CD8-positive, alpha-beta memory T cell (primary cell): Measurements from ENCODE around the gene MID1. TPM values are rescaled to one million over a fixed set of nuclear protein-coding genes. Genes with fewer than 3 reads are reported as not detected.
A peak's percentile ranks its signal among the peaks of the same experiment; 100 is the strongest.

ENCODE experiments used
- CTCF ChIA-PET: fragments of 350-600 bp; sonication (Branson Sonifier 250); formaldehyde crosslinking; loops from one replicate; lab custom pipeline; 2021; ENCODE audit warnings: antibody characterized with exemption; lab: Charles Lee
- POLR2A ChIA-PET: fragments of 350-600 bp; sonication (Branson Sonifier 250); formaldehyde crosslinking; loops from one replicate; lab custom pipeline; 2021; ENCODE audit warnings: antibody characterized with exemption; lab: Charles Lee
- DNase-seq, 5 donors: peaks; one replicate each; pipeline versions ENCODE4 v3.0.0 to v3.0.0-alpha.2; 2020 to 2022; ENCODE audit warnings: mixed read lengths in 1 of 5
- H3K27ac ChIP-seq: one replicate; pipeline ENCODE4 v1.7.0; 2013; ENCODE audit warnings: low read depth, mild to moderate bottlenecking, low read length, moderate library complexity
- H3K27me3 ChIP-seq: 2 replicates; pipeline ENCODE4 v1.7.0; 2013; ENCODE audit warnings: low read length, mild to moderate bottlenecking; ENCODE audit not compliant: insufficient read depth, poor library complexity, severe bottlenecking
- H3K36me3 ChIP-seq: 2 replicates; pipeline ENCODE4 v1.7.0; 2013; ENCODE audit warnings: mild to moderate bottlenecking, low read length, moderate library complexity; ENCODE audit not compliant: insufficient read depth
- H3K4me1 ChIP-seq: 2 replicates; pipeline ENCODE4 v1.7.0; 2013; ENCODE audit warnings: mild to moderate bottlenecking, low read length, moderate library complexity; ENCODE audit not compliant: insufficient read depth
- H3K4me3 ChIP-seq: 2 replicates; pipeline ENCODE4 v1.7.0; 2013; ENCODE audit warnings: mild to moderate bottlenecking, low read length
- H3K9me3 ChIP-seq: 2 replicates; pipeline ENCODE4 v1.7.0; 2013; ENCODE audit warnings: mild to moderate bottlenecking, low read length
- H3K27ac Mint-ChIP-seq, 8 donors: one replicate each; pipeline ENCODE4 v1.8.0; 2020 to 2021; ENCODE audit warnings: mixed read lengths in 8 of 8, mild to moderate bottlenecking in 6 of 8, inconsistent platforms in 3 of 8, moderate library complexity in 3 of 8
- H3K27me3 Mint-ChIP-seq, 2 donors: one replicate each; pipeline ENCODE4 v1.8.0; 2020 to 2021; ENCODE audit warnings: mixed read lengths in 2 of 2, mild to moderate bottlenecking in 1 of 2, moderate library complexity in 1 of 2
- H3K36me3 Mint-ChIP-seq, 3 donors: one replicate each; pipeline ENCODE4 v1.8.0; 2020 to 2021; ENCODE audit warnings: mixed read lengths in 3 of 3, inconsistent platforms in 1 of 3, mild to moderate bottlenecking in 1 of 3
- H3K4me1 Mint-ChIP-seq, 3 donors: one replicate each; pipeline ENCODE4 v1.8.0; 2020 to 2021; ENCODE audit warnings: mixed read lengths in 3 of 3, inconsistent platforms in 1 of 3, mild to moderate bottlenecking in 1 of 3
- H3K4me3 Mint-ChIP-seq, 7 donors: one replicate each; pipeline ENCODE4 v1.8.0; 2020 to 2021; ENCODE audit warnings: mixed read lengths in 7 of 7, mild to moderate bottlenecking in 6 of 7, moderate library complexity in 4 of 7, inconsistent platforms in 2 of 7
- H3K9me3 Mint-ChIP-seq, 5 donors: one replicate each; pipeline ENCODE4 v1.8.0; 2020 to 2022; ENCODE audit warnings: mixed read lengths in 5 of 5, mild to moderate bottlenecking in 3 of 5, moderate library complexity in 2 of 5, inconsistent platforms in 1 of 5
- polyA plus RNA-seq: library from polyadenylated mRNA; unstranded; fragments of 300-500 nt; fragmentation: Illumina TruSeq; gene quantifications from one replicate; pipeline ENCODE4 v1.2.3, GENCODE V29; 2021
- total RNA-seq, 2 experiments: library from RNA; stranded (reverse); gene quantifications; one replicate each; pipeline ENCODE4 v1.2.3, GENCODE V29; 2021

The MID1 gene
- total and polyA plus RNA-seq, 3 experiments from 2014 or later, result not detected

- H3K27me3 Mint-ChIP-seq, result peaks cover 0 to 2% of the 10 kb centered on the region in 2 donors
- no peak overlapping the region for H3K4me3 Mint-ChIP-seq
- H3K36me3 Mint-ChIP-seq, result no peaks in the 10 kb centered on the region
- H3K27ac Mint-ChIP-seq, result no peak overlapping the region
- CTCF ChIA-PET, result no interaction called here
- H3K9me3 ChIP-seq, result no peaks in the 10 kb centered on the region
- H3K9me3 Mint-ChIP-seq, result peaks cover 0 to 4% (median 0%) of the 10 kb centered on the region in 5 donors
- no peak overlapping the region for H3K4me3 ChIP-seq
- H3K36me3 ChIP-seq, result no peaks in the 10 kb centered on the region
- H3K27ac ChIP-seq, result no peak overlapping the region
- no peaks in the 10 kb centered on the region for H3K4me1 ChIP-seq
- POLR2A ChIA-PET, result no interaction called here
- no peaks in the 10 kb centered on the region for H3K27me3 ChIP-seq
- H3K4me1 Mint-ChIP-seq, result no peaks in the 10 kb centered on the region
- no peak for DNase-seq
These were observed 206.1 kb downstream of the MID1 start for GRCh38 chrX:10414156-10414824.

GRCh38 chrX:10404436-10404835 lies 215.9 kb downstream of the MID1 start:
- DNase-seq, result no peak
- Histone ChIP-seq H3K27me3 (no peaks in the 10 kb centered on the region), H3K4me3 (no peak overlapping the region), H3K4me1 (no peaks in the 10 kb centered on the region), H3K36me3 (no peaks in the 10 kb centered on the region), H3K9me3 (no peaks in the 10 kb centered on the region), H3K27ac (no peak overlapping the region)
- H3K4me1 Mint-ChIP-seq, result no peaks in the 10 kb centered on the region
- peaks cover 0 to 2% (median 2%) of the 10 kb centered on the region in 5 donors for H3K9me3 Mint-ChIP-seq
- peaks cover 0 to 4% of the 10 kb centered on the region in 2 donors for H3K27me3 Mint-ChIP-seq
- no peak overlapping the region for H3K27ac Mint-ChIP-seq
- no peak overlapping the region for H3K4me3 Mint-ChIP-seq
- ChIA-PET CTCF (no interaction called here), POLR2A (no interaction called here)
- no peaks in the 10 kb centered on the region for H3K36me3 Mint-ChIP-seq

- H3K9me3 ChIP-seq, result no peaks in the 10 kb centered on the region
- no peak overlapping the region for H3K4me3 ChIP-seq
- no peaks in the 10 kb centered on the region for H3K36me3 Mint-ChIP-seq
- H3K27ac ChIP-seq, result no peak overlapping the region
- DNase-seq, result no peak
- CTCF ChIA-PET, result no interaction called here
- peaks cover 0 to 4% of the 10 kb centered on the region in 2 donors for H3K27me3 Mint-ChIP-seq
- H3K4me3 Mint-ChIP-seq, result no peak overlapping the region
- H3K36me3 ChIP-seq, result no peaks in the 10 kb centered on the region
- H3K27me3 ChIP-seq, result no peaks in the 10 kb centered on the region
- POLR2A ChIA-PET, result no interaction called here
- H3K4me1 ChIP-seq, result no peaks in the 10 kb centered on the region
- no peaks in the 10 kb centered on the region for H3K4me1 Mint-ChIP-seq
- peaks cover 0 to 6% (median 2%) of the 10 kb centered on the region in 5 donors for H3K9me3 Mint-ChIP-seq
- no peak overlapping the region for H3K27ac Mint-ChIP-seq
These were observed 219.1 kb downstream of the MID1 start for GRCh38 chrX:10401239-10401638.

- no peaks in the 10 kb centered on the region for H3K4me1 Mint-ChIP-seq
- H3K27ac Mint-ChIP-seq, result no peak overlapping the region
- peaks cover 0 to 4% of the 10 kb centered on the region in 2 donors for H3K27me3 Mint-ChIP-seq
- no peaks in the 10 kb centered on the region for H3K9me3 ChIP-seq
- no peak for DNase-seq
- H3K36me3 ChIP-seq, result no peaks in the 10 kb centered on the region
- CTCF ChIA-PET, result no interaction called here
- no peaks in the 10 kb centered on the region for H3K36me3 Mint-ChIP-seq
- POLR2A ChIA-PET, result no interaction called here
- H3K27ac ChIP-seq, result no peak overlapping the region
- no peak overlapping the region for H3K4me3 Mint-ChIP-seq
- H3K27me3 ChIP-seq, result no peaks in the 10 kb centered on the region
- H3K4me1 ChIP-seq, result no peaks in the 10 kb centered on the region
- no peak overlapping the region for H3K4me3 ChIP-seq
- H3K9me3 Mint-ChIP-seq, result peaks cover 0 to 6% (median 2%) of the 10 kb centered on the region in 5 donors
These were observed 221.2 kb downstream of the MID1 start for GRCh38 chrX:10399043-10399741.

GRCh38 chrX:10398215-10398614 lies 222.2 kb downstream of the MID1 start:
- peaks cover 0 to 1% of the 10 kb centered on the region in 2 donors for H3K27me3 Mint-ChIP-seq
- ChIA-PET POLR2A (no interaction called here), CTCF (no interaction called here)
- H3K27ac Mint-ChIP-seq, result peak overlapping the region in 1 of 8 donors; percentile 73
- no peak overlapping the region for H3K4me3 Mint-ChIP-seq
- Histone ChIP-seq H3K9me3 (no peaks in the 10 kb centered on the region), H3K4me3 (no peak overlapping the region), H3K27ac (no peak overlapping the region), H3K4me1 (no peaks in the 10 kb centered on the region), H3K36me3 (no peaks in the 10 kb centered on the region), H3K27me3 (no peaks in the 10 kb centered on the region)
- H3K4me1 Mint-ChIP-seq, result no peaks in the 10 kb centered on the region
- peaks cover 0 to 6% (median 2%) of the 10 kb centered on the region in 5 donors for H3K9me3 Mint-ChIP-seq
- H3K36me3 Mint-ChIP-seq, result no peaks in the 10 kb centered on the region
- DNase-seq, result no peak

GRCh38 chrX:10397349-10397748 lies 223.0 kb downstream of the MID1 start:
- H3K9me3 Mint-ChIP-seq, result peaks cover 0 to 6% (median 2%) of the 10 kb centered on the region in 5 donors
- POLR2A ChIA-PET, result no interaction called here
- DNase-seq, result no peak
- Histone ChIP-seq H3K27me3 (no peaks in the 10 kb centered on the region), H3K9me3 (no peaks in the 10 kb centered on the region), H3K4me3 (no peak overlapping the region), H3K27ac (no peak overlapping the region), H3K4me1 (no peaks in the 10 kb centered on the region), H3K36me3 (no peaks in the 10 kb centered on the region)
- H3K4me1 Mint-ChIP-seq, result no peaks in the 10 kb centered on the region
- no peak overlapping the region for H3K27ac Mint-ChIP-seq
- H3K27me3 Mint-ChIP-seq, result peaks cover 0 to 1% of the 10 kb centered on the region in 2 donors
- CTCF ChIA-PET, result no interaction called here
- H3K36me3 Mint-ChIP-seq, result no peaks in the 10 kb centered on the region
- H3K4me3 Mint-ChIP-seq, result no peak overlapping the region

- peaks cover 0 to 1% of the 10 kb centered on the region in 2 donors for H3K27me3 Mint-ChIP-seq
- ChIA-PET POLR2A (no interaction called here), CTCF (no interaction called here)
- peaks cover 0 to 6% (median 2%) of the 10 kb centered on the region in 5 donors for H3K9me3 Mint-ChIP-seq
- no peaks in the 10 kb centered on the region for H3K36me3 ChIP-seq
- no peaks in the 10 kb centered on the region for H3K36me3 Mint-ChIP-seq
- H3K27me3 ChIP-seq, result no peaks in the 10 kb centered on the region
- H3K4me1 ChIP-seq, result no peaks in the 10 kb centered on the region
- no peak for DNase-seq
- no peak overlapping the region for H3K27ac ChIP-seq
- no peaks in the 10 kb centered on the region for H3K4me1 Mint-ChIP-seq
- no peak overlapping the region for H3K4me3 ChIP-seq
- H3K9me3 ChIP-seq, result no peaks in the 10 kb centered on the region
- no peak overlapping the region for H3K4me3 Mint-ChIP-seq
- no peak overlapping the region for H3K27ac Mint-ChIP-seq
These were observed 224.7 kb downstream of the MID1 start for GRCh38 chrX:10395643-10396042.
